WTC11 (cell line): ENCODE measurements around the gene SYT5.

Experiments used
- ESRRA ChIP-seq: sonication (generic); formaldehyde crosslinking; IDR thresholded peaks from 2 replicates; pipeline ENCODE4 v1.8.1; 2022; ENCODE audit warnings: mild to moderate bottlenecking, missing genetic modification reagents, borderline replicate concordance
- ETV6 ChIP-seq: sonication (generic); formaldehyde crosslinking; IDR thresholded peaks from 2 replicates; pipeline ENCODE4 v1.8.1; 2022; ENCODE audit warnings: mild to moderate bottlenecking, missing genetic modification reagents
- NR1H2 ChIP-seq: sonication (generic); formaldehyde crosslinking; IDR thresholded peaks from 2 replicates; pipeline ENCODE4 v1.9.0; 2021; ENCODE audit warnings: mild to moderate bottlenecking, moderate library complexity, missing genetic modification reagents
- TEAD4 ChIP-seq: sonication (generic); formaldehyde crosslinking; IDR thresholded peaks from 2 replicates; pipeline ENCODE4 v1.8.0; 2022; ENCODE audit warnings: mild to moderate bottlenecking, missing genetic modification reagents
- ZNF232 ChIP-seq: sonication (generic); formaldehyde crosslinking; IDR thresholded peaks from 2 replicates; pipeline ENCODE4 v1.8.0; 2022; ENCODE audit warnings: mild to moderate bottlenecking, missing genetic modification reagents
- TF ChIP-seq, protein P1 (sequence below): fragments of 200-600 bp; IDR thresholded peaks from 2 replicates; pipeline ENCODE4 v1.8.0; 2022; ENCODE audit warnings: antibody characterized with exemption
- TF ChIP-seq, protein P2 (sequence below): sonication (generic); formaldehyde crosslinking; IDR thresholded peaks from 2 replicates; pipeline ENCODE4 v1.8.0; 2022; ENCODE audit warnings: mild to moderate bottlenecking, missing genetic modification reagents
- TF ChIP-seq, protein P3 (sequence below): sonication (generic); formaldehyde crosslinking; IDR thresholded peaks from 2 replicates; pipeline ENCODE4 v1.8.0; 2022; ENCODE audit warnings: mild to moderate bottlenecking, missing genetic modification reagents
- TF ChIP-seq, protein P4 (sequence below): sonication (generic); formaldehyde crosslinking; IDR thresholded peaks from 2 replicates; pipeline ENCODE4 v1.8.0; 2023; ENCODE audit warnings: mild to moderate bottlenecking, missing genetic modification reagents
- TF ChIP-seq, protein P5 (sequence below): sonication (generic); formaldehyde crosslinking; IDR thresholded peaks from 2 replicates; pipeline ENCODE4 v1.8.1; 2022; ENCODE audit warnings: low read depth, missing genetic modification reagents, borderline replicate concordance
- TF ChIP-seq, protein P6 (sequence below): fragments of 250-450 bp; sonication (Bioruptor Pico); IDR thresholded peaks from 2 replicates; pipeline ENCODE4 v1.9.0; 2021; ENCODE audit warnings: mild to moderate bottlenecking

DNA sequence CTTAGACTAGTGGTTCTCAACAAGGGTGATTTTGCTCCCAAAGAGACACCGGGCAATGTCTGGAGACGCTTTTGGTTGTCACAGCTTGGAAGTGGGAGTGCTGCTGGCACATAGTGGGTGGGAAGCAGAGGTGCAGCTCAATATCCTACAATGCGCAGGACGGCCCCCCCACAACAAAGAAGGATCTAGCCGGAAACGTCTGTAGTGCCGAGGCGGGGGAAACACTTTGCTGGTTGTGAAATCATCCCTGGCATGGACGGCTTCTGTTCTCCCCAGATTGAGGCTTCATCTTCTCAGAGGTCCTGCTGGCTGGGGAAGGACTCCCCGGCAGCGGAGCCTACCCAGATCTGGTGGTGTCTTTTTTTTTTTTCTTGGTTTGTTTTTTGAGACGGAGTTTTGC is 13.4 kb upstream of the SYT5 start:
- TF ChIP-seq, protein P1, sequence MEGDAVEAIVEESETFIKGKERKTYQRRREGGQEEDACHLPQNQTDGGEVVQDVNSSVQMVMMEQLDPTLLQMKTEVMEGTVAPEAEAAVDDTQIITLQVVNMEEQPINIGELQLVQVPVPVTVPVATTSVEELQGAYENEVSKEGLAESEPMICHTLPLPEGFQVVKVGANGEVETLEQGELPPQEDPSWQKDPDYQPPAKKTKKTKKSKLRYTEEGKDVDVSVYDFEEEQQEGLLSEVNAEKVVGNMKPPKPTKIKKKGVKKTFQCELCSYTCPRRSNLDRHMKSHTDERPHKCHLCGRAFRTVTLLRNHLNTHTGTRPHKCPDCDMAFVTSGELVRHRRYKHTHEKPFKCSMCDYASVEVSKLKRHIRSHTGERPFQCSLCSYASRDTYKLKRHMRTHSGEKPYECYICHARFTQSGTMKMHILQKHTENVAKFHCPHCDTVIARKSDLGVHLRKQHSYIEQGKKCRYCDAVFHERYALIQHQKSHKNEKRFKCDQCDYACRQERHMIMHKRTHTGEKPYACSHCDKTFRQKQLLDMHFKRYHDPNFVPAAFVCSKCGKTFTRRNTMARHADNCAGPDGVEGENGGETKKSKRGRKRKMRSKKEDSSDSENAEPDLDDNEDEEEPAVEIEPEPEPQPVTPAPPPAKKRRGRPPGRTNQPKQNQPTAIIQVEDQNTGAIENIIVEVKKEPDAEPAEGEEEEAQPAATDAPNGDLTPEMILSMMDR, result no peak
- no peak for TF ChIP-seq NR1H2
- no peak for TF ChIP-seq ETV6 (CRISPR knock-in tag)
- TF ChIP-seq TEAD4, result no peak
- TF ChIP-seq, protein P2, sequence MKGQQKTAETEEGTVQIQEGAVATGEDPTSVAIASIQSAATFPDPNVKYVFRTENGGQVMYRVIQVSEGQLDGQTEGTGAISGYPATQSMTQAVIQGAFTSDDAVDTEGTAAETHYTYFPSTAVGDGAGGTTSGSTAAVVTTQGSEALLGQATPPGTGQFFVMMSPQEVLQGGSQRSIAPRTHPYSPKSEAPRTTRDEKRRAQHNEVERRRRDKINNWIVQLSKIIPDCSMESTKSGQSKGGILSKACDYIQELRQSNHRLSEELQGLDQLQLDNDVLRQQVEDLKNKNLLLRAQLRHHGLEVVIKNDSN (CRISPR knock-in tag), result no peak
- TF ChIP-seq, protein P3, sequence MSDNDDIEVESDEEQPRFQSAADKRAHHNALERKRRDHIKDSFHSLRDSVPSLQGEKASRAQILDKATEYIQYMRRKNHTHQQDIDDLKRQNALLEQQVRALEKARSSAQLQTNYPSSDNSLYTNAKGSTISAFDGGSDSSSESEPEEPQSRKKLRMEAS (CRISPR knock-in tag), result no peak
- TF ChIP-seq ESRRA (CRISPR knock-in tag), result no peak
- TF ChIP-seq, protein P4, sequence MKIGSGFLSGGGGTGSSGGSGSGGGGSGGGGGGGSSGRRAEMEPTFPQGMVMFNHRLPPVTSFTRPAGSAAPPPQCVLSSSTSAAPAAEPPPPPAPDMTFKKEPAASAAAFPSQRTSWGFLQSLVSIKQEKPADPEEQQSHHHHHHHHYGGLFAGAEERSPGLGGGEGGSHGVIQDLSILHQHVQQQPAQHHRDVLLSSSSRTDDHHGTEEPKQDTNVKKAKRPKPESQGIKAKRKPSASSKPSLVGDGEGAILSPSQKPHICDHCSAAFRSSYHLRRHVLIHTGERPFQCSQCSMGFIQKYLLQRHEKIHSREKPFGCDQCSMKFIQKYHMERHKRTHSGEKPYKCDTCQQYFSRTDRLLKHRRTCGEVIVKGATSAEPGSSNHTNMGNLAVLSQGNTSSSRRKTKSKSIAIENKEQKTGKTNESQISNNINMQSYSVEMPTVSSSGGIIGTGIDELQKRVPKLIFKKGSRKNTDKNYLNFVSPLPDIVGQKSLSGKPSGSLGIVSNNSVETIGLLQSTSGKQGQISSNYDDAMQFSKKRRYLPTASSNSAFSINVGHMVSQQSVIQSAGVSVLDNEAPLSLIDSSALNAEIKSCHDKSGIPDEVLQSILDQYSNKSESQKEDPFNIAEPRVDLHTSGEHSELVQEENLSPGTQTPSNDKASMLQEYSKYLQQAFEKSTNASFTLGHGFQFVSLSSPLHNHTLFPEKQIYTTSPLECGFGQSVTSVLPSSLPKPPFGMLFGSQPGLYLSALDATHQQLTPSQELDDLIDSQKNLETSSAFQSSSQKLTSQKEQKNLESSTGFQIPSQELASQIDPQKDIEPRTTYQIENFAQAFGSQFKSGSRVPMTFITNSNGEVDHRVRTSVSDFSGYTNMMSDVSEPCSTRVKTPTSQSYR (CRISPR knock-in tag), result no peak
- TF ChIP-seq, protein P5, sequence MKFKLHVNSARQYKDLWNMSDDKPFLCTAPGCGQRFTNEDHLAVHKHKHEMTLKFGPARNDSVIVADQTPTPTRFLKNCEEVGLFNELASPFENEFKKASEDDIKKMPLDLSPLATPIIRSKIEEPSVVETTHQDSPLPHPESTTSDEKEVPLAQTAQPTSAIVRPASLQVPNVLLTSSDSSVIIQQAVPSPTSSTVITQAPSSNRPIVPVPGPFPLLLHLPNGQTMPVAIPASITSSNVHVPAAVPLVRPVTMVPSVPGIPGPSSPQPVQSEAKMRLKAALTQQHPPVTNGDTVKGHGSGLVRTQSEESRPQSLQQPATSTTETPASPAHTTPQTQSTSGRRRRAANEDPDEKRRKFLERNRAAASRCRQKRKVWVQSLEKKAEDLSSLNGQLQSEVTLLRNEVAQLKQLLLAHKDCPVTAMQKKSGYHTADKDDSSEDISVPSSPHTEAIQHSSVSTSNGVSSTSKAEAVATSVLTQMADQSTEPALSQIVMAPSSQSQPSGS, result no peak
- TF ChIP-seq, protein P6, sequence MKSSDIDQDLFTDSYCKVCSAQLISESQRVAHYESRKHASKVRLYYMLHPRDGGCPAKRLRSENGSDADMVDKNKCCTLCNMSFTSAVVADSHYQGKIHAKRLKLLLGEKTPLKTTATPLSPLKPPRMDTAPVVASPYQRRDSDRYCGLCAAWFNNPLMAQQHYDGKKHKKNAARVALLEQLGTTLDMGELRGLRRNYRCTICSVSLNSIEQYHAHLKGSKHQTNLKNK (CRISPR knock-in tag), result no peak
- no peak for TF ChIP-seq ZNF232 (CRISPR knock-in tag)
